Sigmoid colon (tissue), 4 donors: ENCODE measurements around the gene ATP2B1.

Experiments used
- EP300 ChIP-seq, 4 donors: sonication (generic); formaldehyde crosslinking; IDR thresholded peaks; one replicate each; pipeline ENCODE4 v1.6.1; 2017; ENCODE audit warnings: antibody characterized with exemption in 4 of 4
- POLR2AphosphoS5 ChIP-seq, 4 donors: sonication (generic); formaldehyde crosslinking; IDR thresholded peaks; one replicate each; pipeline ENCODE4 v1.6.1; 2017; ENCODE audit warnings: antibody characterized with exemption in 4 of 4
- TF ChIP-seq, protein P1 (sequence below), 4 experiments: fragments of 450-650 bp in 3 of 4; fragments of 200-600 bp in 1 of 4; IDR thresholded peaks; one replicate each; pipeline ENCODE4 v1.5.1; 2016 to 2019; ENCODE audit warnings: antibody characterized with exemption in 4 of 4, mild to moderate bottlenecking in 3 of 4, moderate library complexity in 2 of 4

GRCh38 chr12:89642959-89643358 is 65.7 kb downstream of the ATP2B1 start:
- TF ChIP-seq EP300 (IDR thresholded peaks at IDR 0.05) (no peak), POLR2AphosphoS5 (IDR thresholded peaks at IDR 0.05) (no peak)
- TF ChIP-seq, protein P1, sequence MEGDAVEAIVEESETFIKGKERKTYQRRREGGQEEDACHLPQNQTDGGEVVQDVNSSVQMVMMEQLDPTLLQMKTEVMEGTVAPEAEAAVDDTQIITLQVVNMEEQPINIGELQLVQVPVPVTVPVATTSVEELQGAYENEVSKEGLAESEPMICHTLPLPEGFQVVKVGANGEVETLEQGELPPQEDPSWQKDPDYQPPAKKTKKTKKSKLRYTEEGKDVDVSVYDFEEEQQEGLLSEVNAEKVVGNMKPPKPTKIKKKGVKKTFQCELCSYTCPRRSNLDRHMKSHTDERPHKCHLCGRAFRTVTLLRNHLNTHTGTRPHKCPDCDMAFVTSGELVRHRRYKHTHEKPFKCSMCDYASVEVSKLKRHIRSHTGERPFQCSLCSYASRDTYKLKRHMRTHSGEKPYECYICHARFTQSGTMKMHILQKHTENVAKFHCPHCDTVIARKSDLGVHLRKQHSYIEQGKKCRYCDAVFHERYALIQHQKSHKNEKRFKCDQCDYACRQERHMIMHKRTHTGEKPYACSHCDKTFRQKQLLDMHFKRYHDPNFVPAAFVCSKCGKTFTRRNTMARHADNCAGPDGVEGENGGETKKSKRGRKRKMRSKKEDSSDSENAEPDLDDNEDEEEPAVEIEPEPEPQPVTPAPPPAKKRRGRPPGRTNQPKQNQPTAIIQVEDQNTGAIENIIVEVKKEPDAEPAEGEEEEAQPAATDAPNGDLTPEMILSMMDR (IDR thresholded peaks at IDR 0.05) = no peak
